RWPE1 (cell line): ENCODE measurements around the gene TXNDC11.

Experiments used
- CTCF ChIA-PET: fragments of 350-600 bp; sonication (Branson Sonifier 250); formaldehyde crosslinking; extraction: SDS; loops from one replicate; lab custom pipeline; 2021; lab: Yijun Ruan, JAX
- POLR2A ChIA-PET: fragments of 400-600 bp; formaldehyde crosslinking; extraction: SDS; loops from one replicate; lab custom pipeline; 2020; ENCODE audit warnings: antibody characterized with exemption; ENCODE audit not compliant: low non-redundant PET; lab: Yijun Ruan, JAX
- DNase-seq: peaks from one replicate; pipeline ENCODE4 v3.0.0; 2012; ENCODE audit warnings: low spot score
- H3K27ac ChIP-seq: fragments of 450-650 bp; 2 replicates; pipeline ENCODE4 v1.5.1; 2017
- CTCF ChIP-seq: fragments of 450-650 bp; conservative IDR thresholded peaks from 2 replicates; pipeline ENCODE4 v1.5.1; 2017; ENCODE audit warnings: low read depth, mild to moderate bottlenecking

The TXNDC11 gene

GRCh38 chr16:11706180-11706742, 36.4 kb downstream of the TXNDC11 start:
- POLR2A ChIA-PET: no interaction called here
- no peak overlapping the region for H3K27ac ChIP-seq
- CTCF ChIA-PET: interaction anchor here (0.5 to 1.2 kb wide), 2 partner anchors 310 to 514 kb away, joined by 3 to 4 read pairs; no protein-coding TSS in a partner anchor
- no peak for TF ChIP-seq CTCF
- no peak for DNase-seq

DNA sequence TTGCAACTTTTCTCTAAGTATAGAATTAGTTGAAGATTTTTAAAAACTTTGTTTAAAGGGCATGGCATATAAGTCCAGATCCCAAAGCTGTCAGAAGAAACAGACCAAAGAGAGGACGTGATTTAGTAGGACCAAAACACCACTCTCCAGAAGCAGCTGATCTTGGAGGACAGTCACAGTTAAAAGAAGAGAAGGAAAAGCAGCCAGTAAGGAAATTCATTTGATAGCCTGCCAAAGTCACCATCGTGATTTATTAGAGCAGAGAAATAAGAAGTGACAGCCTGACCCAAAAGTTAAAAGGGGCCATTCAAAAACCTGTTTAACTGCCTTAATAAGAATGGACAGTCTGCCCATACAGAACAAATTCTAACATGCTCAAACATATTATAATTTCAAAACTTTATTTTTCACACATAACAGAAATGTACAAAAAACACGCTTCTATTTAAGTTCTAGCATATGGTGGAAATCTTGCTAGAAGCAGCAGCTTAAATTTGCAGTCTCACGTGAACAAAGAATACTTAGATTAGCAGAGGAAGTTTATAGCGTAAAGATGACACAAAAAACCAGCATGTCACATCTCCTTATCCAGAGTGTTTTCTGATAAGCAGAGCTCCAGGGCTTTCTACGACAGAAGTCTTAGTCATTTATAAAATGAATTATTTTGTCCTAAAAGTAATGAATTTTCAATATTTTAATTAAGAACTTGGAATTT, 37.2 kb downstream of the TXNDC11 start:
- CTCF ChIA-PET: interaction anchor here (1.2 kb wide), 1 partner anchor 310 kb away, joined by 4 read pairs; no protein-coding TSS in a partner anchor
- POLR2A ChIA-PET: no interaction called here
- no peak for TF ChIP-seq CTCF
- H3K27ac ChIP-seq: no peak overlapping the region
- no peak for DNase-seq

DNA sequence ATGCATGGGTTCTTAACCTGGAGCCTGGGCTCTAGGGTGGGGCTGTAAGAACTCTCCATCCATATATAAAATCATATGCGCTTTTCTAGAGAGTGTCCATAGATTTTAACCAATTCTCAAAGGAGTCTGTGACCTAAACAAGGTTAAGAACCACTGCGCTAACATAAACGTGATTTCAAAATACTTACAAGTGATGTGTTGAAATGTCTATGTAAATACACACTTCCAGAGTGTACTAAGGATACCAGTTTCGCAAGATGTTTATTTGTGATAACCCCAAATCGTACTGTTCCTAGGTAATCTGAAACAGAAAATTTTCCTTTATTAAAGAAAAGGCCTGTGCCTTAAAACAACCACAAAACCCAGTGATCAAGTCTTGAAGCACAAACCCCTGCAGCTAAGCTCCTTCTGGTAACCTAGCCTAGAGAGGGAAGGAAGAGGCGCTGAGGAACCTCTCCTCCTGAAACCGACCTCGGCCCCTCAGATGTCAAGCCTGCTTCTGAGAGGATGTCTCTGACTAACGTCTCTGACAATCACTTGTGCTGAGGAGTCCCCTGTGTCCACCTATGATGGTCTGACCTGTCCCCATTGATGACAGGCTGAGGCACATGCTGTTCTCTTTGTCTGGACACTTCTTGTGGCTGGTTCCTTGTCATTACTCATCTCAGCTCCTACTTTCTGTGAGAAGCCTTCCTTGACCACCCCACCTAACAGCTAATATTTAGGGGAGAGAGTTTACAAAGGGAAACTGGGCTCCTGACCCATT, 42.2 kb downstream of the TXNDC11 start:
- no peak for TF ChIP-seq CTCF
- no peak overlapping the region for H3K27ac ChIP-seq
- CTCF ChIA-PET: interaction anchor here (0.6 kb wide), 1 partner anchor 304 kb away, joined by 4 read pairs; no protein-coding TSS in a partner anchor
- no peak for DNase-seq
- POLR2A ChIA-PET: no interaction called here

DNA sequence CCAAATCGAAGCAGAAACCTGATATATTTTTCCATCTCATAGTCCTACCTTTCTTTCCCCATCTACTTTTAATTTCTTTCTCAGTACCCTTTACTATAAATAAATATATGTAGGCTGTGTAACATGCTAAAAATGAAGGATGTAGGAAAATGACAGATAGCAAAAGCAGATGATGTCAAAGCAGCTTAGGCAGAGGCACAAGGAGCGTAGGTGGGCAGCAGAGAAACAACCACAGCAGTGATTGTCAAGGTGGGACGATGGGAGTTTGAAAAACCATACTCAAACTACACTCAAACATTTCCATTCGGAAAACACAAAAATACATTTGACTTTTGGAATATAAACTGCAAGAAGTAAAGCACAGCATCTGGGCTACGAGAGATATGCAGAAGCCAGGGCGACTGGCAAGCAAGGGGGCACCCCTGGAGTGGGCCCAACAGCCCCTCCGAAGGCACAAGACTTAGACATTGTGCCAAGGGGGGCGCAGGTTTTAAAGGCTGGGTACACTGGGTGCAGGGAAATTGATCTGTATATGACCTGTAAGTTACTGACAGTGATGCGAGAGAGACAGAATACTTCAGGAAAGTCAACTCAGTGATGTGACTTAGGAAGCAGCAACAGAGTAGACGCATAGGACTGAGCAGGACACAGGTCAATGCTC, 43.3 kb downstream of the TXNDC11 start:
- ChIA-PET CTCF (no interaction called here), POLR2A (no interaction called here)
- no peak overlapping the region for H3K27ac ChIP-seq
- TF ChIP-seq CTCF: no peak
- DNase-seq: no peak

- peak; percentile 20 for DNase-seq
- no peak for TF ChIP-seq CTCF
- peak overlapping the region; percentile 11; the same call in 1 of the 2 replicates for H3K27ac ChIP-seq
- ChIA-PET POLR2A (no interaction called here), CTCF (interaction anchor here (0.6 kb wide), 1 partner anchor 124 kb away, joined by 3 read pairs; no protein-coding TSS in a partner anchor)
Observed at GRCh38 chr16:11698271-11698689, 44.4 kb downstream of the TXNDC11 start.

DNA sequence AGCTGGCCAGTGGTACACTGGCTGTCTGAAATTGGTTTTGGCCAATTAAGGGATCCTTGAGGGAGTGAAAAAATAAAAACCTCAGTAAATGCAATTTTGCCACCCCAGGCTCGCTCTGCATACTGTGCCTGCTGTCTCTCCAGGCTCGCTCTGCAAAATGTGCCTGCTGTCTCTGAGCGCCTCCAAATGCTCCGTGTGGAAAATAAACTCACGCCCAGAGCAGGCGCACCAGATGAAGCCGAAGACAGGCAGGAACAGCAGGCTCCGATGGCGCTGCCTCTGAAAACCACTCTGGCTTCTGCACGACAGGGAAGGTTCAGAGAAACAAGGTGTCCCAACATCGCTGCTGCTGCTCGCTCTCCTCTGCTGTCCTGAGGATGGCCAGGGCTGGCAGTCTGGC, 45.3 kb downstream of the TXNDC11 start:
- CTCF ChIA-PET: no interaction called here
- H3K27ac ChIP-seq: peak overlapping the region; percentile 11; the same call in 1 of the 2 replicates
- no peak for TF ChIP-seq CTCF
- DNase-seq: no peak
- POLR2A ChIA-PET: no interaction called here
